Stimulated activated CD4-positive, alpha-beta T cell treated with anti-CD3 and anti-CD28 coated beads, Interleukin-4, amount 100 ng/mL, for 4 hours (primary cell): ENCODE data around the gene THEMIS2.
A peak's percentile ranks its signal among the peaks of the same experiment; 100 is the strongest.
"Not testable (repeated sequence)": the region's sequence is repeated elsewhere in the genome, so short reads cannot be mapped to it uniquely, and the experiment has no call there.

ENCODE experiments used
- DNase-seq, 2 experiments: peaks; one replicate each; pipeline ENCODE4 v3.0.0-alpha.2; 2020

Gene THEMIS2

GRCh38 chr1:27863538-27863915 is 8.8 kb upstream of the THEMIS2 start:
- no peak for DNase-seq

GRCh38 chr1:27864264-27864895 is 8.0 kb upstream of the THEMIS2 start:
- DNase-seq = peak; percentile 33 to 50

GRCh38 chr1:27865821-27866220 is 6.5 kb upstream of the THEMIS2 start:
- no peak for DNase-seq

GRCh38 chr1:27868556-27868931 is 3.8 kb upstream of the THEMIS2 start:
- no peak for DNase-seq

- peak; percentile 39 to 62 for DNase-seq
These were observed 3.2 kb upstream of the THEMIS2 start for GRCh38 chr1:27868932-27869718.

GRCh38 chr1:27869719-27870085 is 2.6 kb upstream of the THEMIS2 start:
- no peak for DNase-seq

GRCh38 chr1:27871076-27871475 is 1.3 kb upstream of the THEMIS2 start:
- DNase-seq = not testable (repeated sequence)

GRCh38 chr1:27872802-27873551 is 633 bp downstream of the THEMIS2 start:
- peak; percentile 25 to 33 for DNase-seq

- no peak for DNase-seq
These were observed 1.5 kb downstream of the THEMIS2 start for GRCh38 chr1:27873671-27874384.

GRCh38 chr1:27876341-27877114 is 4.2 kb downstream of the THEMIS2 start:
- no peak for DNase-seq

GRCh38 chr1:27877115-27877416 is 4.7 kb downstream of the THEMIS2 start:
- no peak for DNase-seq

- no peak for DNase-seq
These were observed 5.7 kb downstream of the THEMIS2 start for GRCh38 chr1:27878039-27878438.

- no peak for DNase-seq
These were observed 6.5 kb downstream of the THEMIS2 start for GRCh38 chr1:27878787-27879335.

- no peak for DNase-seq
These were observed 7.2 kb downstream of the THEMIS2 start for GRCh38 chr1:27879374-27880082.

- DNase-seq = no peak
These were observed 10.2 kb downstream of the THEMIS2 start for GRCh38 chr1:27882543-27882903.

- no peak for DNase-seq
These were observed 11.2 kb downstream of the THEMIS2 start for GRCh38 chr1:27883536-27883935.

GRCh38 chr1:27884006-27884954 is 11.9 kb downstream of the THEMIS2 start:
- DNase-seq = no peak

GRCh38 chr1:27885114-27885528 is 12.8 kb downstream of the THEMIS2 start:
- no peak for DNase-seq

GRCh38 chr1:27885621-27886352 is 13.4 kb downstream of the THEMIS2 start:
- no peak for DNase-seq

GRCh38 chr1:27886353-27886679 is 14.0 kb downstream of the THEMIS2 start:
- no peak for DNase-seq
